Memory B cell (primary cell): ENCODE results near the gene ABCG1.
A peak's percentile ranks its signal among the peaks of the same experiment; 100 is the strongest.

Experiments
- ATAC-seq: fragments of 150-1000 bp; cut with Tn5 transposase; 2 replicates; pipeline ENCODE4 v1.10.0; 2021; ENCODE audit warnings: low read depth, mild to moderate bottlenecking, moderate library complexity
- DNase-seq, 2 donors: peaks; one replicate each; pipeline ENCODE4 v3.0.0; 2022; ENCODE audit warnings: low spot score in 2 of 2
- H3K27ac Mint-ChIP-seq: one replicate; pipeline ENCODE4 v1.8.0; 2022; ENCODE audit warnings: mild to moderate bottlenecking, moderate library complexity, mixed read lengths
- H3K27me3 Mint-ChIP-seq: one replicate; pipeline ENCODE4 v1.8.0; 2022; ENCODE audit warnings: mixed read lengths
- H3K36me3 Mint-ChIP-seq: one replicate; pipeline ENCODE4 v1.8.0; 2022; ENCODE audit warnings: mild to moderate bottlenecking, mixed read lengths
- H3K4me1 Mint-ChIP-seq: one replicate; pipeline ENCODE4 v1.8.0; 2022; ENCODE audit warnings: mixed read lengths
- H3K4me3 Mint-ChIP-seq: one replicate; pipeline ENCODE4 v1.8.0; 2022; ENCODE audit warnings: mild to moderate bottlenecking, moderate library complexity, mixed read lengths
- H3K9me3 Mint-ChIP-seq: one replicate; pipeline ENCODE4 v1.8.0; 2022; ENCODE audit warnings: mixed read lengths

Gene ABCG1

DNA sequence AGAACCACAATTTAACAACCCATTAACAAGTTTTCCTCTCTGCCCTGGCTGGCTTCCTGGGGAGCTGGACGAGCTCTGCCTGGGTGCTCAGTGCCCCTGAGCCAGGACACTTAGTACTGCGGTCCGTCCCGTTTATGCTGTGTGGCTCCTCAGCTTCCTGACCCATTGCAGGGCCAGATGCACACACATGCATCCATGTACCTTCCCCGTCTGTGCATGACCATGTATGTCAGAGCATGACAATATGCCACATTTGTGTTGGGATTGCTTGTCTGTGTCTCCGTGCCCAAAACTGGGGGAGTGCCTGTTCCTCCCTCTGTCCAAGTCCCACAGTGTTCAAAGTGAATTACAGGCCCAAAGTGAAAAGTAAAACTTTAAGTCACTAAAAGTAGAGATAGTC, 106.0 kb downstream of the ABCG1 start:
- Mint-ChIP-seq H3K9me3 (peaks cover 2% of the 10 kb centered on the region), H3K27me3 (peaks cover 32% of the 10 kb centered on the region), H3K4me3 (no peak overlapping the region), H3K27ac (no peak overlapping the region), H3K4me1 (no peaks in the 10 kb centered on the region), H3K36me3 (no peaks in the 10 kb centered on the region)
- DNase-seq (no peak), ATAC-seq (no peak)

DNA sequence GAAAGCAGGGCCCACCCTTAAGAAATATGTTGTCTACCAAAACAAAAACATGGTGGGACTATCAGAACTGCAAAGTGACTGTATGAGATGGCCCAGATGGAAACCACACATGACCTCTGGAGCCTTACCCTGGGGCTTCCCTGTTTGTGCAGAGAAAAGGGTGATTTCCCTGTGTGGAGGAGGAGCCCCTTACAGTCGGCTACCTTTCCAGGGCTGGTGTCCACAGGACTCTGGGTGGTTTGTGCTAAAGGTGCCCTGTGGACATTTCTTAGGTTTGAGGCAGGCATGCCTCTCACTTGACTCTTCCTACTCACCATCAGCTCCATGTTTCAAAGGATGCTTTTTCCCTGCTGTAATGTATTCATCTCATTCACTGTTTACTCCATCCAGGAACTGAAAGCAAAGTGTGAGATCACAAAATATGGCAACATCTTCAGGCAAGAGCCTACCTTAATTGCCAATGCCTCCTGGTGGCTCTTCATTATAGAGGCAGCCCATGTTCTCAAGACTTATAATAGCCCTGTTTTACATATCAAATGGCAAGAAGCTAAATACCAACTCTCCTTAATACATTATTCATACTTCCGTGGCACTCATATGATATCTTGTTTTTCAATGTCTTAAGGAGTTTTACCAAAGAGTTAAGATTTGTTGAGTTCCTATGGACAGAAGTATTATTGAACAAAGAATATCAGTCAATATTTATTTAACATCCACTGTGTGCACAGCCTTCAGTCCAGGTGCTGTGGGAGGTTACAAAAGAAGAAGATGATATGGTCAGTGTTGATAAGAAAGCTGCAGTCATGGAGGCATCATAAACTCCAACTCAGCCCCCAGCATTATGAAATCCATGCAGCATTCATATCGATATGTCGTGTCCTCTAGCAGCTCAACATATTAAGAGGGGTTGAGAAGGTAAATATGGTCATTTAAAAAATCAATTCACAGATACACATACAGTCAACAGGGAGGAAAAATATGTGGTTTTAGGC, 111.7 kb downstream of the ABCG1 start:
- H3K27ac Mint-ChIP-seq = no peak overlapping the region
- no peak for DNase-seq
- peaks cover 13% of the 10 kb centered on the region for H3K9me3 Mint-ChIP-seq
- peak; percentile 45 for ATAC-seq
- peaks cover 19% of the 10 kb centered on the region for H3K27me3 Mint-ChIP-seq
- H3K4me3 Mint-ChIP-seq = no peak overlapping the region
- H3K36me3 Mint-ChIP-seq = peaks cover 12% of the 10 kb centered on the region
- H3K4me1 Mint-ChIP-seq = peaks cover 2% of the 10 kb centered on the region

DNA sequence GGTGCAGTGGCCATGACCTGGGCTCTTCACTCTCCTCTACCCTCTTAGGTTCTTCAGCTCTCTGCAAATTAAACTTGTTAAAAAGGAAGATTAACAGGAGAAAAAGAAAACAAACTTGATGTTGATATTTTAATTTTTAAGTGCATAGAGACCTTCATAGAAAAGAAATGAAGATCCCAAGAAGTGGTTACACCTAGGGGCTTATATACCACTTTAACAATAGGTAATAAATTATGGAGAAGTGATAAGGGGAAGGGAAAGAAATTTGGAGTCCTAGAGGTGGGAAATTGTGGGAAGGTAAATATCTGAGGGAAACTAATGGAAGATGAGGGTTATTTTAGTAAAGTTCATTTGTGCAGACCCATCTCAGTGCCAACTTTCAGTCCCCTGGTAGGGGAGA, 112.7 kb downstream of the ABCG1 start:
- peaks cover 16% of the 10 kb centered on the region for H3K27me3 Mint-ChIP-seq
- peaks cover 11% of the 10 kb centered on the region for H3K9me3 Mint-ChIP-seq
- peaks cover 12% of the 10 kb centered on the region for H3K36me3 Mint-ChIP-seq
- no peak overlapping the region for H3K4me3 Mint-ChIP-seq
- H3K27ac Mint-ChIP-seq = no peak overlapping the region
- ATAC-seq (no peak), DNase-seq (no peak)
- H3K4me1 Mint-ChIP-seq = peaks cover 2% of the 10 kb centered on the region

DNA sequence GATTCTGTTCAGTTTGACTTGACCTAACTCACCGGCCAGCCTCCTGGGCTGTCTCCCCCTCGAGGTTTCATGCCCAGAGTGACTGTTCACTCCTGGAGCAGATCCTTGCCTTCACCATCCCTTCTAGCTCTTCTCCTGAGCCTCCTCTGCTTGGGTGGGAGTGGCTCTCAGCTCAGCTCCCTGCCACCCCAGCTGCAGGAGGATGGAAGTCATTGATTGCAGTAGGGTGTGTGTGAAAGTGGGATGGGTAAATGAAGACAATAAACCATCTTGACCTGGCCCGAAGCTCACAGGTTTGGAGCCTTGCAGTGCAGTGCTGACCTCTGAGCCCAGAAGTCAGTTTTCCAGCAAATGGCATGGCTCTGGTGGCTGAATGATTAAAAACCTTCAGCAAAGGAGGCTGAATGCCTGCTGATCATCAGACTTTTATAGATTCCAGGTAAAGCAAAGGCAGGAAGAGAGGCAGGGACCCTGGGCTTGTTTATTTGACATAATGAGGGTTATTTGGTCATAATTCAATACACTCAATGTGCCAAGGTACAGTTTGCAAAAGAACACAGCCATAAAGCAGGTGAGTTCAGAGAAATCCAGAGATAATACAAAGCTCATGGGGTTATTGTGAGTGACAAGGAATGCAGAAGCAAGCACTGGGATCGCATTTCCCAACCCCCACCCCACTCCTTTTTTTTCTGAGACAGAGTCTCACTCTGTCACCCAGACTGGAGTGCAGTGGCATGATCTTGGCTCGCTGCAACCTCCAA, 113.8 kb downstream of the ABCG1 start:
- H3K9me3 Mint-ChIP-seq = peaks cover 11% of the 10 kb centered on the region
- H3K36me3 Mint-ChIP-seq = peaks cover 12% of the 10 kb centered on the region
- ATAC-seq (no peak), DNase-seq (no peak)
- peaks cover 6% of the 10 kb centered on the region for H3K4me1 Mint-ChIP-seq
- no peak overlapping the region for H3K4me3 Mint-ChIP-seq
- H3K27ac Mint-ChIP-seq = no peak overlapping the region
- H3K27me3 Mint-ChIP-seq = peaks cover 19% of the 10 kb centered on the region

DNA sequence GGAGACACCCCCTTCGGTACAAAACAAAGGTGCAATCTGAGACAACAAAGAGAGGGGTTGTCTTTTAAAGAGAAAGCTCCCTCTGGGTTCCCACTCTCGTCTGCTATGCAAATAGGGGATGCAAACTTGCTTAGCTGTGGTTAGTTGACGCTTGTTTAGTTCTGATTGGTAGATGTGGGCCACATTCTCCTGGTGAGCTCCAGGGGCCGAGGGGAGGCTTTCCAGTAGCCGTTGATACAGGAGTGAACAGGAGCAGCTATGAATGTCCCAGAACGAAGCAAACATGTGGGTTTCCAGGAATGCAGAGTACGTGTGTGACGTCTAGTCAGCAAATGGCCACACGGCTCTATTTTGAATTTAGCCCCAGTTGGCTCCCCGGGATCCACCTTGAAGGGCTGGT, 117.1 kb downstream of the ABCG1 start:
- Mint-ChIP-seq H3K4me3 (no peak overlapping the region), H3K4me1 (peaks cover 7% of the 10 kb centered on the region), H3K27me3 (peaks cover 18% of the 10 kb centered on the region)

DNA sequence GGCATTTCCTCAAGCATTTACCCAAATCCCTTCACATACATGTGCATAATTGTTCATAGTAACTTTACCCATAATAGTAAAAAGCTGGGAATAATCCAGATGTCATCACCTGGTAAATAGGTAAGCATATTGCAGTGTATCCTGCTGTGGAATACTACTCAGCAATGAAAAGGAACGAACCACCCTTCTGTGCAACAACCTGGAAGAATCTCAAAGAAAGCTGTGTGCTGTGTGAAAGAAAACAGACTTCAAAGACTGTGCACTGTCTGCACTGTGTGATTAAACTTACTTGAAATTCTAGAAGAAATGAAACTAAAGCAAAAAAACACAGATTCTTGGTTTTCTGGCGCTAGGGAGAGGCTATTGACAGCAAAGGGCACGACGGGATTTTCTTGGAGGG, 118.3 kb downstream of the ABCG1 start:
- no peak for ATAC-seq
- no peak overlapping the region for H3K27ac Mint-ChIP-seq
- no peak overlapping the region for H3K4me3 Mint-ChIP-seq
- no peak for DNase-seq
- peaks cover 12% of the 10 kb centered on the region for H3K27me3 Mint-ChIP-seq
- no peaks in the 10 kb centered on the region for H3K9me3 Mint-ChIP-seq
- H3K36me3 Mint-ChIP-seq = no peaks in the 10 kb centered on the region
- peaks cover 7% of the 10 kb centered on the region for H3K4me1 Mint-ChIP-seq

More for the DNA sequence above, 117.1 kb downstream of the ABCG1 start:
- DNase-seq = no peak
- Mint-ChIP-seq H3K27ac (no peak overlapping the region), H3K9me3 (peaks cover 7% of the 10 kb centered on the region), H3K36me3 (peaks cover 8% of the 10 kb centered on the region)
- peak; percentile 20 for ATAC-seq

DNA sequence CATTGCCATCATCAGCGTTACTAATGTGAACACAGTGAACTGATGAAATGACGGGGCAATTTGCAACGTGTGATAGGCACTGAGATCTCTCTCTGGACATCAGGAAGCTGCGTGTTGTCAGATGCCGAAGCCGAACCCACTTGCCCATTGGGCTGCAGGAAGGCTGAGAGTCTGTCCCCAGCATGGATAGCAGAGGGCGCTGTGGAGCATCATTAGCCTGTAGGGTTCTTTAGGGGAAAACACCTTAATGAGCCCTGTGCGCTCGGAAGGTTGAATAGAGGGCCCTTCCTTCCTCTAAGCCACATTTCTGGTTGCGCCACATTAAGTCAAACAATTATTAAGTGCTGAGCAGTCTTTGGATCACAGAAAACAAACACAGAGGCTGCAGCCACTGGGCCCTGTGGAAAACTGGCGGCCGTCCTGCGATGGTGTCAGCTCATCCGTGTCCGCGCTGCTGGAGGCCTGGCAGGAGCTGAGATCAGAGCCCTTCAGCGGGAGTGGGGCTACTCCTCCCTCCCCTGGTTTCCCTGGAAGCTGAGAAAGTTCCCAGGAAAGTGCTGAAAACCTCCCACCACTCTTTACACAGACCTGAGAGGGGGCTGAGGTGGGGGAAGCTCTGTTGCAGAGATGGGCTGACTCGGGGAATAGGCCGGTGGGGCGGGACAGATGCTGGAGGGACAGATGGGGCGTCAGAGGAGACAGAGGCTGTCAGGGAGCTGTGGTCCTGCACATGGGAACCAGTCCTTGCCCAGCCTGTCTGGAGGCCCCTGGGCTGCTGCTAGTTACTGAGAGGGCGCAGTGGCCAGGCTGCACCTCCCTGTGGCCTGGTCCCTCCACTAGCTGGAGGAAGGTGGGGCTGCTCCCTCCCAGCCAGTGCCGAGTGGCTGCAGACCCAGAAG, 119.1 kb downstream of the ABCG1 start:
- H3K4me3 Mint-ChIP-seq = no peak overlapping the region
- peak; percentile 99 for ATAC-seq

DNA sequence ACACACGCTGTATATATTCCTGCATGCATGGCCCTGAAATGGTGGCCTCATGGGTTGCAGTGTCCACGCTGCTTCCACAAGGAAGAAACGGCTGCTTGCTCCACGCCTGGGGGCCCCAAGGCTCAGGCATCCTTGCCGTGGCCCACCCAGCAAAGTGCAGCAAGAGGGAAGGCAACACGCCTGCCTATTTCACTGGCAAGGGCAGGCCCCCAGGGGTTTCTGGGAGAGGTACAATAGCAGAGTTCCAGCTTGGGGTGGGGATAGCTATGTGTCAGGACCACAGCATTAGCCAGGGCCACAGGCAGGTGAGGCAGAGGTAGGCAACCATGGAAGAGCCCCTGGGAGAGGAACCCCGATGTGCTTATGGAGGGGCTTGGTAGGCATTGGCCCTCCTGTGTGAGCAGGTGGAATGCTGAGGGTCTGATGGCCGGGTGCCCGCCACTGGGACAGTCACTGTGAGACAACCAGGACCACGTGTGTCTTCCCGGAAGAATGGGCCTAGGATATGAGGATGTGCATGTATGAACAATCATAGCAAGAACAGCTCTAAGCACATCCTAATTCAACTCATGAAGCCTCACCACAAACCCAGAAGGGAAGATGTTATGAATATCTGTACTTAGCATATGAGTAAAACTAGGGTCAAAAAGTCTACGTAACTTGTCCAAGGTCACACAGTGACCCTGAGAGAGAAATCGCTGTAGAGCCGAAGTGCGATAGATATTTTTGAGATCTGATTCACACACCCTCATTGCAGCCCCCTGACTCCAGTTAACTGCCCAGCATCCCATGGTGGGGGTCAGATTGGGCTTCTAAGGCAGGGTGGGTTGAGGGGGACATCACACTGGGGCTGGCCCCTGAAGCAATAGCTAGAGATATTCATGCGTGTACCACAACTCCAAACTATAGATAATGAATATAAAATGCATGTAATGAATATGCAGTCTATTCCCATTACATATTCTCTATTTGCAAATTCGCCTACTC, 120.1 kb downstream of the ABCG1 start:
- DNase-seq = no peak
- Mint-ChIP-seq H3K9me3 (no peaks in the 10 kb centered on the region), H3K27ac (peak overlapping the region; percentile 62), H3K36me3 (no peaks in the 10 kb centered on the region), H3K4me1 (peaks cover 7% of the 10 kb centered on the region), H3K27me3 (peaks cover 8% of the 10 kb centered on the region), H3K4me3 (no peak overlapping the region)
- ATAC-seq = no peak

More for the DNA sequence above, 119.1 kb downstream of the ABCG1 start:
- Mint-ChIP-seq H3K4me1 (peaks cover 7% of the 10 kb centered on the region), H3K27ac (no peak overlapping the region), H3K27me3 (peaks cover 10% of the 10 kb centered on the region), H3K36me3 (no peaks in the 10 kb centered on the region), H3K9me3 (no peaks in the 10 kb centered on the region)
- DNase-seq = peak; percentile 75 to 76

DNA sequence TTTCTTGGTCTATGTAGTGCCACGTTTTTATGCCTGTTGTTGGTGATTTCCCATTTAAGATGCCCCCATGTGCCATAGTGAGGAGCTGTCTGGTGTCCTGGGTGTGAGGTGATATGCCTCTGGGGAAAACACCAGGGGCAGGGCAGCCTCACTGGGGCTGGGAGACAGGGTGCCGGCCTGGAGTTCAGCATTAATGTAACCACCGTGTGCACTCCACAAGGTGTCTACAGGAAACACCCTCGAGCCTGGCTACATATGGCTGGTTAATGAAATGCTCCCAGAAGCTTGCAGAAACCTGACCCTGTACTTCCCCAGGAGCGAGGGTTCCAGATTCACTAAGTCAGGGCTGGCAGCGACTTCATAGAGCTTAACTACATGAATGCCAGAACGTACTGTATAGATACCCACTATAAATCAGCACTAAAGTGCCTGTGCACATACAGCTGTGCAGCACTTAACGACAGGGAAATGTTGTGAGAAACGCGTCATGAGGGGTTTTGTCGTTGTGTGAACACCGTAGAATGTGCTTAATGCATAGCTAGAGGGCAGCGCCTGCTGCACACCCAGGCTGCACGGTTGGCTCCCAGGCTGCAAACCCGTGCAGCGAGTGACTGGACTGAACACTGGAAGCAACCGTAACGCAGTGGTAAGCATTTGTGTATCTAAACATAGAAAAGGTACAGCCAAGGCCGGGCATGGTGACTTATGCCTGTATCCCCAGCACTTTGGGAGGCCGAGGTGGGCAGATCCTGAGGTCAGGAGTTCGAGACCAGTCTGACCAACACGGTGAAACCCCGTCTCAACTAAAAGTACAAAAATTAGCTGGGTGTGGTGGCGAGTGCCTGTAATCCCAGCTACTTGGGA, 121.5 kb downstream of the ABCG1 start:
- ATAC-seq = no peak
- peaks cover 8% of the 10 kb centered on the region for H3K27me3 Mint-ChIP-seq
- peaks cover 7% of the 10 kb centered on the region for H3K4me1 Mint-ChIP-seq
- H3K36me3 Mint-ChIP-seq = no peaks in the 10 kb centered on the region
- H3K27ac Mint-ChIP-seq = peak overlapping the region; percentile 12
- DNase-seq = no peak
- H3K4me3 Mint-ChIP-seq = no peak overlapping the region
- no peaks in the 10 kb centered on the region for H3K9me3 Mint-ChIP-seq

DNA sequence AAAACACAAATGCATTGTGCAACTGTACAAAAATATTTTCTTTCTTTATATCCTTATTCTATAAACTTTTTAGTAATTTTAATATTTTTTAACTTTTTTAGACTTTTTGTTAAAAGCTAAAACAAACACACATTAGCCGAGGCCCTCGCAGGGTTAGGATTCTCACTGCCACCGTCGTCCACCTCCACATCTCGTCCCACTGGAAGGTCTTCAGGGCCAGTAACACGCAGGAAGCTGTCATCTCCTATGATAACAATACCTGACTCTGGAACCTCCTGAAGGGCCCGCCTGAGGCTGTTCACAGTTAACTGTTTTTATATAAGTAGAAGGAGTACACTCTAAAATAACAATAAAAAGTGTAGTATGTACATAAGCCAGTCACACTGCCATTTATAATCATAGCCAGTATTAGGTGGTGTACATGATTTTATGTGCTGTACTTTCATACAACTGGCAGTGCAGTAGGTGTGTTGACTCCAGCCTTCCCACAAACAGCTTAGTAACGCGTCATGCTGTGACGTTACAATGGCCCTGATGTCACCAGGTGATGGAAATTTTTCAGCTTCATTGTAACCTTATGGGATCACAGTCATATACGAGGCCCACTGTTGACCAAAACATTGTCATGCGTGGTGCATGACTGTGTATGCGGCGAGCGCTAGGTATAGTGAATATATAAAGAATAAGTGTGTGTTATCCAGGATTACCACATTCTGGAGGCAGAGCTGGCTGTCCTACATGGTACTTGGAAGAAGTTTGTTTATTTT, 123.0 kb downstream of the ABCG1 start:
- Mint-ChIP-seq H3K36me3 (no peaks in the 10 kb centered on the region), H3K4me3 (no peak overlapping the region), H3K9me3 (no peaks in the 10 kb centered on the region), H3K4me1 (peaks cover 7% of the 10 kb centered on the region), H3K27me3 (peaks cover 8% of the 10 kb centered on the region), H3K27ac (no peak overlapping the region)
- ATAC-seq = no peak
- no peak for DNase-seq

DNA sequence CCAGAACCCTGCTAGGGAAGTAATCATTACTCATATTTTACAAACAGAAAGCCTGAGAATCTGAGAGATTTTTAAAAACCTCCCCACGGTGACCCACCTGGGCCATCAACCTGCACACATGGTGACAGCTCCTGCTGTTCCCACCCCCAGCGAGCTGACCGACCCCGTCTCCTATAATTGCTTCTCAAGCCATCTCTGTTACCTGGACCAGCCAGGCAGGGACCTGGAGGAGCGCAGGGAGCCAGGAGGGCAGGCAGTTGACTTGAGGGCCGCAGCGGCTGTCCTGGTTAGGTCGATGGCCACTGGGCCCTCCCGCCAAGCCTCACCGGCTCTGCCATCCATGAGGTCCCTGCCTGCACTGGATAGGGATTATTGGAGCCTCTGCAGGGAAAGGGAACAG, 124.2 kb downstream of the ABCG1 start:
- Mint-ChIP-seq H3K4me1 (peaks cover under 1% of the 10 kb centered on the region), H3K4me3 (no peak overlapping the region), H3K27ac (no peak overlapping the region), H3K36me3 (no peaks in the 10 kb centered on the region), H3K27me3 (peaks cover 4% of the 10 kb centered on the region), H3K9me3 (no peaks in the 10 kb centered on the region)
- DNase-seq (no peak), ATAC-seq (no peak)
